SK-N-MC (cell line): Measurements from ENCODE around the gene RIMBP2.

Source experiments
- DNase-seq: peaks from one replicate; pipeline ENCODE4 v3.0.0-alpha.2; 2011; ENCODE audit warnings: low read depth, low spot score
- H3K27ac ChIP-seq: fragments of 200-600 bp; sonication (generic); 2 replicates; pipeline ENCODE4 v1.5.1; 2016; ENCODE audit warnings: mixed run types
- H3K36me3 ChIP-seq: fragments of 200-600 bp; sonication (generic); 2 replicates; pipeline ENCODE4 v1.6.1; 2017; ENCODE audit warnings: antibody characterized with exemption, low read length, mixed read lengths; ENCODE audit not compliant: insufficient read depth
- H3K4me3 ChIP-seq: fragments of 200-600 bp; sonication (generic); 2 replicates; pipeline ENCODE4 v1.5.1; 2016
- H3K9ac ChIP-seq: fragments of 200-600 bp; sonication (generic); 2 replicates; pipeline ENCODE4 v1.8.0; 2017; ENCODE audit warnings: mixed run types, mixed read lengths; ENCODE audit not compliant: insufficient read length
- H3K9me3 ChIP-seq: fragments of 200-600 bp; sonication (generic); 2 replicates; pipeline ENCODE4 v1.6.1; 2017; ENCODE audit warnings: low read depth, mild to moderate bottlenecking, antibody characterized with exemption, low read length, moderate library complexity, mixed read lengths
- EZH2 ChIP-seq: fragments of 200-600 bp; sonication (generic); IDR thresholded peaks from one replicate; pipeline ENCODE4 v1.6.1; 2017; ENCODE audit warnings: antibody characterized with exemption
- FOXP2 ChIP-seq: optimal IDR thresholded peaks from 2 replicates; pipeline ENCODE3; 2011; ENCODE audit warnings: mild to moderate bottlenecking, moderate library complexity; ENCODE audit not compliant: insufficient read depth; ENCODE audit errors: extremely low read length, control extremely low read depth
- POLR2AphosphoS5 ChIP-seq: IDR thresholded peaks from 2 replicates; pipeline ENCODE4 v1.6.1; 2012; ENCODE audit warnings: mild to moderate bottlenecking, low read depth, low read length, borderline replicate concordance

RIMBP2 gene

DNA sequence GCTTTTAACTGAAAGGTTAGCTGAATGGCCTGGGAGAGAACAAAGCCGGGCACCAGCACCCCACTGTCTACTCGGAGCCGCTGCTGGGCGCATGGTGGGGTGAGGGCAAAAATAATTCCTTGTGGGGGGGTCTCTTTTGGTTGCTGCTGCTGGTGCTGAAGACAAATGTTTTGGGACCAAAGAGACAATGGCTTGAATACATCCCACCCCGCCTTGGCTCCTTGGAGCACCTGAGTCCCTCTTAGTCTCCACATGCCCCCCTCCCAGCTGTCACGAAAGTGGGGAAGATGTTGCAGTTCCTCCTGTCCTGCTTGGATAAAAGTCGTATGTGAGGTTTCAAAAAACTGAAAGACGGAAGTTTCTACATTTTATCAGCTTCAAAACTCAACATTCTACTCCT lies 293.4 kb downstream of the RIMBP2 start:
- H3K9me3 ChIP-seq, result no peaks in the 10 kb centered on the region
- H3K36me3 ChIP-seq, result no peaks in the 10 kb centered on the region
- TF ChIP-seq FOXP2 (no peak), EZH2 (no peak), POLR2AphosphoS5 (no peak)
- no peak for DNase-seq
- no peak overlapping the region for H3K4me3 ChIP-seq
- H3K27ac ChIP-seq, result no peak overlapping the region
- H3K9ac ChIP-seq, result no peak overlapping the region

DNA sequence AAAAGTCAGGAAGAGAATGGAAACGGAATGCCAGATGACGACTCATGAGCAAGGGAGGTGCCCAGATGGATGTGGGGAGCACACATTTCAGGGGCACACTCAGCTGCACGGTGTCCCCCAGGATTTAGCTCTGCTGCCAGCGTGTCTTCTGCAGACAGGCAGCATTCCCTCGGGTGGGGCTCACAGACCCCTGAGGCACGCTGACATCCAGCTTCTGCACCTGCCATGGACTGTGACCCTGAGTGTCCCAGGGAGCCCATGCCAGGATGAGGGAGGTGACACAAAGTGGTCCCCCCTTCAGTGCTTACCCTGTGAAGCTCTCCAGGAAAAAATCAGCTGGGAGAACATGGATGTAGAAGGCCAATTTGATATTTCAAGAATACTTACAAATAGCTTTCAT lies 294.2 kb downstream of the RIMBP2 start:
- TF ChIP-seq EZH2, result no peak
- TF ChIP-seq POLR2AphosphoS5, result no peak
- no peak for TF ChIP-seq FOXP2
- no peaks in the 10 kb centered on the region for H3K9me3 ChIP-seq
- no peak overlapping the region for H3K9ac ChIP-seq
- no peak overlapping the region for H3K27ac ChIP-seq
- DNase-seq, result no peak
- no peak overlapping the region for H3K4me3 ChIP-seq
- no peaks in the 10 kb centered on the region for H3K36me3 ChIP-seq

DNA sequence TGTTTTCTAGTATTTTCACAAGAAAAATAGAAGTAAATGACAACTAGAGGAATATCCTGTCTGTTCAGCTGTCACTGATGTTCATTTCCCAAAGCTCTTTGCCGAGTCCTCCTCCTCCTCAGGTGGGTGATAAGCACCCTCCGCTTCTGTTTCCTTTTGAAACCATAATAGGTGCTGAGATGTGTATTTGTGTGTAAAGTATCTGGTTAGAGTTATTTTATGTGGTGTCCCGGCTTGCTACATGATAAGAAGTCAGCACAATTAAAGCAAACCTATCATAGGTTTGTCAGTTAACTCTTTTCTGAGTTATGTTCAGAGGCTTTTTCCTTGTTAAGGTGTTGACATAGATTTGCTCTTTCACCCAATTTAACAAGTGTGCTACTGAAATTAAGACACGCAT lies 296.0 kb downstream of the RIMBP2 start:
- Histone ChIP-seq H3K27ac (no peak overlapping the region), H3K36me3 (no peaks in the 10 kb centered on the region), H3K9me3 (no peaks in the 10 kb centered on the region), H3K9ac (no peak overlapping the region), H3K4me3 (no peak overlapping the region)
- TF ChIP-seq POLR2AphosphoS5 (no peak), EZH2 (no peak), FOXP2 (no peak)
- no peak for DNase-seq

DNA sequence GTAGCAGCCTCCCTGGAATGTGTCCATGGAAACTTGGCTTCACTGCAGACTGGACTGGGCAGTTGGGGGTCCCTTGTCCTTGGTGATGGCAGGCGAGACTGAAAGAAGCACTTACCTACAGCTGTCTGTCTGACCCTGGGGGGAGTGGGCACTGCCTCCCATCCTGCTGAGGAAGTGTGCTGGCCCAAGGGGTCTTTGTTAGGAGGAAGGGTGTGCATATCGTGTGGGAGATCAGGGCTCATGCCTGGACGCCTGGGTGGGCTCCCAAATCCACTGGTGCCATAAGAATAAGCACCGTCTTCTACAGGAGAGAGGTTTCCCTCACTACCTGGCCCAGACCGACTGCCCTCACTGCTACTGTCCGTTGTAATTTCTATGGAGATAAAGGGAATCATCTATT lies 297.0 kb downstream of the RIMBP2 start:
- Histone ChIP-seq H3K36me3 (no peaks in the 10 kb centered on the region), H3K27ac (no peak overlapping the region), H3K9ac (no peak overlapping the region), H3K4me3 (no peak overlapping the region), H3K9me3 (no peaks in the 10 kb centered on the region)
- TF ChIP-seq POLR2AphosphoS5, result no peak
- no peak for TF ChIP-seq FOXP2
- TF ChIP-seq EZH2, result no peak
- DNase-seq, result no peak

DNA sequence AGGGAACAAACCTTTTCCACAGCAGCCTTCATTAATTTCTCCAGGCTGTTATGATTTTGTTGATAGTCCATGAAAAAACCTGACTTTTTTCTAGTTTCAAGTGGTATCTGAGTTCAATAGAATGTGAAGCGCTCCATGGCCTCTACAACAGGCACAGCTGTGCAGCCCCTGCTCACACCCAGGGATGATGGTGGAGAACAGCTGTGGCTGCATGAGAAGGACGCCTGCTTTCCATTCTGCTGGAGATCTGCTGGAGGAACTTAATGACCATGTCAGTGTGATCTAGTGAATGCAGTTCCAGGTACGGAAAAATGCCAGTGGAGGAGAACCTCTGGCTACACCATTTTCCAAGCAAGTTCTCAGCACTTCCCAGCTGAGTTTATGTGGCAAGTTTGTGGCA lies 297.8 kb downstream of the RIMBP2 start:
- Histone ChIP-seq H3K4me3 (no peak overlapping the region), H3K9me3 (no peaks in the 10 kb centered on the region), H3K36me3 (no peaks in the 10 kb centered on the region), H3K9ac (no peak overlapping the region), H3K27ac (no peak overlapping the region)
- TF ChIP-seq POLR2AphosphoS5 (no peak), FOXP2 (no peak), EZH2 (no peak)
- DNase-seq, result no peak

DNA sequence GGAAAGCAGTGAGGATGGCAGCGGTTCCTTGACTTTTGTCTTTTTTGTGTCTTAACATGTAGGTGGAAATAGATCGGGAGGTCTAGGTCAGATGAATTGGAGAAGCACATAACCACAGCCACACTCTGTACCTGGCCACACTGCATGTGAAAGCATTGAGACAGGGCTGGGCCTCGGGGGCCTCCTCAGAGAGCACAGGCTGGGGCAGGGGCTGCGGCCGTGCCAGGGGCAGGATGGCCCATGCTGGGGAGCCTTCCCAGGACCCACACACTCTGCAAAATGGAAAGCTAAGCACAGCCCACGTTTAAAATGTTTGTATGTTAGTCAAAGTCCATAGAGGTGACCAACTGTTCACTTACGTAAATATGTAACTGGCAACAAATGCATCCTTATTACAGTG lies 301.7 kb downstream of the RIMBP2 start:
- DNase-seq, result no peak
- H3K9me3 ChIP-seq, result no peaks in the 10 kb centered on the region
- no peak overlapping the region for H3K4me3 ChIP-seq
- no peak overlapping the region for H3K27ac ChIP-seq
- H3K36me3 ChIP-seq, result no peaks in the 10 kb centered on the region
- TF ChIP-seq POLR2AphosphoS5 (no peak), FOXP2 (no peak), EZH2 (no peak)
- no peak overlapping the region for H3K9ac ChIP-seq

DNA sequence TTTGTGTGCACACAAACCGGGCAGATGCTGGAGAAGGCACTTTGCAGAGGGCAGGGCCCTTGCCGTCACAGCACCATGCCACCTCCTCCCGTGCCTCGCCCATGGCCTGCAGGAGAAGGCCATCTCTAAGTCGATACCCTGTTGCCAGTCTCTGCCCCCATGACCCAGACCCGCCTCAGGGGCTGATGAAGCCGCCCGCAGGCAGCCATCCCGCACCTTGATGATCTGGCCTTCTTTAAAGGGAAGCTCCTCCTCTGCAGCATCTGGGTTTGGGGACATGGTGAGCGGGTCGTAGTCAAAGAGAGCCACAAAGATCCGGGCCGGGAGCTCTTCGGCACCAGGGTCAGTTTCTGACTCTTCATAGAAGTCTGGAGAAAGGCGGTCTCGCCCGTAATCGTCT lies 302.2 kb downstream of the RIMBP2 start:
- no peak for DNase-seq
- Histone ChIP-seq H3K27ac (no peak overlapping the region), H3K9me3 (no peaks in the 10 kb centered on the region), H3K36me3 (no peaks in the 10 kb centered on the region), H3K9ac (no peak overlapping the region), H3K4me3 (no peak overlapping the region)
- no peak for TF ChIP-seq POLR2AphosphoS5
- no peak for TF ChIP-seq EZH2
- TF ChIP-seq FOXP2, result no peak

DNA sequence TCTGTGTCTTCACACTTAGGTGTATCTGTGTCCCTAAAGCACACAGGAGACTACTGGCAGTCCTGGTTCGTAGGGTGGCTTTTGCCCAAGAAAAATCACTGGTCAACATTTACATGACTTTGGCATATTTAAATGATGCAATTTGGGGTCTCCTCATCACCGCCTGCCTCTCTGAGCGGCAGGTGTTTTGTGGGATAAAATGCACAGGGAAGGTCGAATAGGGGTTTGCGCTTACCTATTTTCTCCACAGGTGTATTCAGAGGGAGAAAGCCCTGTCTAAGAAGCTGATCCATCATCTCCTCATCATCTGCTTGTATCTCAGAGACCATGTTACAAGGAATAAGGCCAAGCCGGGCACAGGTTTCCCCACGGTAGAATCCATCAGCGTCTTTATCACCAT lies 303.7 kb downstream of the RIMBP2 start:
- Histone ChIP-seq H3K4me3 (no peak overlapping the region), H3K27ac (no peak overlapping the region), H3K9me3 (no peaks in the 10 kb centered on the region), H3K9ac (no peak overlapping the region), H3K36me3 (no peaks in the 10 kb centered on the region)
- DNase-seq, result no peak
- TF ChIP-seq EZH2 (no peak), POLR2AphosphoS5 (no peak), FOXP2 (no peak)

DNA sequence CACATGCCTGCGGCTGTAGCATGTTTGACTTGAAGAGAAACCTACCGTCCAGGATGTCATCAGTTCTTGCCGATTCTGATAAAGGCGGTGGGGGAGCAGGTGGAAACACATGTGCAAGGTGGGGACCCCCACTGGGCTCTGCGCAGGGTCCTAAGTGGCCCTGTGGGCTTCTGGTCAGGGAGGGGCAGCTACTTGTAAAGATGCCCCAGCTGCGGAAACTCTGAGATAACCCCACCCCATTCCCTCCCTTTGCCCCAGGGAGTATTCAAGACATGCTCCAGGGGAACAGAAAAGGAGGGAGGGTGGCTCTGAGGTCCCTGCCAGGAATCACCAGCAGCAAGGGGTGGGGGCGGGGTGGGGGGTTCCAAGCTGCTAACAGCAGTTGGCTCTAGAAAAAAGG lies 310.8 kb downstream of the RIMBP2 start:
- TF ChIP-seq FOXP2 (no peak), POLR2AphosphoS5 (no peak), EZH2 (no peak)
- H3K4me3 ChIP-seq, result no peak overlapping the region
- H3K9me3 ChIP-seq, result no peaks in the 10 kb centered on the region
- H3K9ac ChIP-seq, result no peak overlapping the region
- no peaks in the 10 kb centered on the region for H3K36me3 ChIP-seq
- H3K27ac ChIP-seq, result no peak overlapping the region
- DNase-seq, result no peak

DNA sequence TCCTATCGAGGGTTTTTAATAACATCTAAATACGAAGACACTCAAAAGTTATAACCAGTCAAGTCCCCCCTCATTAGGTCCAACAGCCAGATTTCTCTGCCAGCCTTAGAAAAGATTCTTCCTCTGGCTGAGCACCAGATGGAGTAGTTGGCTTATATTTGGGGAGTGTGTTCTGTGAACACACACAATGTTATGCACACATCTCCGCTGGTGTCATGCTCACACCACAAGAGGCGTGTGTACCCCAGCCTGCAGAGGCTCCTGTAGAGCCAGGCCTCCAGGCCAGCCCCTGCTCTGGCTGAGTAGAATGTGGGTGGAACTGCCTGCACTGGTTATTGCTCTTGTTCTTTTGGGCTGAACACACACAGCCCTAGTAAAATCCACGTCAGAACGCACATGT lies 314.4 kb downstream of the RIMBP2 start:
- H3K36me3 ChIP-seq, result no peaks in the 10 kb centered on the region
- H3K27ac ChIP-seq, result no peak overlapping the region
- DNase-seq, result no peak
- TF ChIP-seq EZH2, result no peak
- TF ChIP-seq POLR2AphosphoS5, result no peak
- no peak for TF ChIP-seq FOXP2
- H3K9ac ChIP-seq, result no peak overlapping the region
- no peak overlapping the region for H3K4me3 ChIP-seq
- H3K9me3 ChIP-seq, result no peaks in the 10 kb centered on the region
